ENCODE data around the gene PCMTD2.
"Not testable (repeated sequence)": the region's sequence is repeated elsewhere in the genome, so short reads cannot be mapped to it uniquely, and the experiment has no call there.

PCMTD2 gene

DNA sequence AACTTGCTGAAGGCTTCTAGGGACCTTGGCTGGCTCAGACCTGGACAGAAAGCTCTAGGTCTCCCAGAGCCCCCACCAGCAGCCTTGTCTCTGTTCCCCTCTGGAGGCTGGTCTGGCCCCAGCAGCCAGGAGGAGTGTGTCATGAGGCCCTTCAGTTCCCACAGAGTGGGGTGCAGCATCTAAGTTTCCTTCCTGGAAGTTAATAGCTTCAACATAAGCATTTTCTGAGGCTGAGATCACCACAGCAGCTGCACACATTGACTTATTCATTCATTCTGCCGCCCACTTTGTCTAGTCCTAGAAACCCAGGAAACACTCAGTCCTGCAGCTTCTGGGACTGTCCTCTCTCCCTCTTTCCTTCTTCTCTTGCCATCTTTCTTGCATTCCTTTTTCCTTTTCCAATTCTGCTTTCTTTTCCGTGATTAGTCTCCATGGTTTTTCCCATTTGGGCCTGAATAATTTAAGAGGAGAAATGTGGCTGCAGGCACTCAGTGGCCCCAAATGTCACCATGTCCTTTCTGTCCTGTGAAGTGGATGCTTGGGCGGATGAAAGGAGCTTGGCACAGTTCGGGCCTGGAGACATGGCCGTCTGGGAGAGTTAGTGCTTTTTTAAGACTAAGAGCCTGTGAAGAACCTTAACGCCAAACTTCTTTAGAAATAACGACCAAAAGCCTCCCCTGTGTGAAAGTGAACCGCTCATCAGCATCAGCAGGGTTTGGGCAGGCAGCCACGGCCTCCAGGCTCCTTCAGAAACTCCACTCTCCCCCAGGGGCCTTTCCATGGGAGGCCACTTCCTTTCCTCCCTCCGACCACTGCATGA, 31.0 kb upstream of the PCMTD2 start:
- no peak for DNase-seq

DNA sequence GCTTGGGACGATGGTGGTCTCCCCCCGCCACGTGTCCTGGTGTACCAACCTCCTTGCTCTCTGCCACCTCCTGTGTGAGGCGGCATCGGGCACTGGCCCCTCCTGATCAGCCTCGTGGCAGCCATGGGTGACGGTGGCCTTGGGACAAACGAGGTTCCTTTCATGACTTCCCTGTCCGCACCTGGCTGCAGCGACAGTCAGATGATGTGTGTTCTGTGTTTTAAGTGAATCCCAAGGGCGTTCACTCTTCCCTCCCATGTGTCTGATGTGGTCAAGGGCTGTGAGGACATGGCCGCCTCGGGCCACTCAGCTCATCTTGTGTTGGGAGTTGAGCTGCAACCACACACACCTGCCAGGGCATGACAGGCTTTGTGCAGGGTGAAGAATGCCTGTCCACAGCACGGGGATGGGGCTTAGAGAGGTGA, 30.4 kb upstream of the PCMTD2 start:
- DNase-seq = no peak

DNA sequence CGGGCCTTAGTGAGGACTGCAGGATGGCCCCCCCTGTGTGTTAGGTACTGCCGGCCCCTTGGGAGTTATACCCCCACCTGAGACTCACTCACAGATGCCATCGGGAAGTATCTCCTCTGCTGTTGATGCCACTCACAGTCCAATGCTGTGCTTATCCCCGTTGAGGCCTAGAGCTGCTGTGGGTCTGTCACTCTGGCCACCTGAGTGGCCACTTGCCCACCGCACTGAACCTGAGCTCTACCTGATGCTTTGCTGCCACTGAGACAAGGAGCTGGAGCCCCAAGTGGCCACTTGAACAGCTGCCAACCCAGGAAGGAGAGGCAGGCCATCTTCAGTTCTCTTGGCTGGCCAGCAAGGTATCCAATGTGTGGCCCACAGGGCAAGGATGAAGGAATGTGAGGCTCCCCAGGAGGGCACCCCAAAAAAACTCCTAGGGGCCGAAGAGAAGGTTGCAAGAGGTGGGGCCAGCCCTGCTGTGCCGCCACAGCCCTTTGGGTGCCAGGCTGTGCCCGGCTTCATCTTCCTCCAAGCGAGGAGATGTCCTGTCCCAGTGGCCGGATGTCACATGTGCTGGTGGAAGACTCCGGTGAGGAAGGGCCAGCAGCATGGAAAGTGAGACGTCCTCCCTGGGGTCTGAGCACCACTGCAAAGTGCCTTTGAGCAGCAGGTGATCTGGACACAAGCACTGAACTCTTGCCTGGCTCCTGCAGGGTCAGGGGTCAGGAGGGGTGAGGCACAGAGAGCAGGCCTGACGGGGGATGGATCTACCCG, 29.5 kb upstream of the PCMTD2 start:
- DNase-seq = no peak

DNA sequence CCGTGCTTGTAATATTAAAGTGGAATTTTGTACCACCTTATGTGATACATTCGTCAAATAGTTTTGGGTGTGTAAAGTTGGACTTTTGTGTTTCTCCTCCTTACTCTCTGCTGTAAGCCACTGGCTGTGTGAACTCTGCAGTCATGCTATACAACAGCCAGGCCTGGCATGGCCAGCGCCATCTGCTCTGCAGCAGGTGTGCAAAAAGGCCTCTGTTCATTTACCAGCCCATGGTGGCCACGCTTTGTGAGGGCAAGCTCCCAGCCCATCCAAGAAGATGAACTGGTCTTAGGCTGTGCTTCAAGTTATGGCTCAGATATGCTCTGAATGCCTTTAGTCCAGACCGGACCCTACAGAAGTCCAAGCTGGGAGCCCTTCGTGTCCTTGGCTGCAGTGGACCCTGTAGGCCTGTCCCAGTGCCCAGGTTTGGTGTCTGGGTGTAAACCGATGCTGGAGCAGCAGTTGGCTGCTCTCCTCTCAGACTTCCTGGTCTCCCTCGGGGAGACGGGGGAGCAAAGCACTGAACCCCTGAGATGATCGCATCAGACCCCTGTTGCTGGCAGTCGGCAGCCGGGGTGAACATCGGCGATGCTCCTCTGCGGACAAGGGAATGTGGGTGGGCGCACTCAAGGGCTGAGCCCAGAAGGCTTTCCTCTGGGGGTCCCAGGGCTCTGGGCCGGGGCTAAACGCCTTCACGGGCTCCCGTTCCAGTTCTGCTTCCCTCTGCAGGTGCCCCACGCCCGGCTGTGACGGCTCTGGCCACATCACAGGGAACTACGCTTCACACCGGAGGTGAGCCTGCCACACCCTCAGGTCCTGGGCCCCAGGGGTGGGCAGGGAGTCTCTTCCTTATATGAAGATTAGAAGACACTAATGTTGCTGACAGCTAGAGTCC, 28.6 kb upstream of the PCMTD2 start:
- peak; percentile 23 for DNase-seq

DNA sequence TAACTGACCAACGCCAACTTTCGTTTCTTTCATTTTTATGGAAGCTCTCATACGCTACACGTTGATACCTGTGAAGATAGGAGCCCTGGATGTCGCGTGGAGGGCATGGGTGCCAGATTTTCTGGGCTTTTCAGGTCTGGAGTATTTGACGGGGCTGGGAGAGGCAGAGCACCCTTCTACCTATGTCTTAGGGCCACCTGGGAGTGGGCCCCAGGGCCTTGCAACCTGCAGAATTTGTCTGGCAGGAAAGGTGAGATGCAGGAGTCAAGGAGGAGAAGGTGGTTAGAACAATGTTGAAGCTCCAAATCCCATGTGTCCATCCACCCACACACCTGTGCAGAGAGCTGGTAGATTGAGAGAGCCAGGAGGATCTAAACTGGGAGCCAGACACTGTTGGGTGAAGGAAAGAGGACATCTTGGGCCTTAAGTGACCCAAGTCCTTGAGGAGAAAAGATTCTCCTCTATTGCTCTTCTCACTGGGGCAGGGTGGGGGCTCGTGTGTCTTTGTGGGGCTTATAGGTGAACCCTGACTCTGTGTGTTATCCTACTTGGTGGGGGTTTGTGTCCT, 27.4 kb upstream of the PCMTD2 start:
- no peak for DNase-seq

DNA sequence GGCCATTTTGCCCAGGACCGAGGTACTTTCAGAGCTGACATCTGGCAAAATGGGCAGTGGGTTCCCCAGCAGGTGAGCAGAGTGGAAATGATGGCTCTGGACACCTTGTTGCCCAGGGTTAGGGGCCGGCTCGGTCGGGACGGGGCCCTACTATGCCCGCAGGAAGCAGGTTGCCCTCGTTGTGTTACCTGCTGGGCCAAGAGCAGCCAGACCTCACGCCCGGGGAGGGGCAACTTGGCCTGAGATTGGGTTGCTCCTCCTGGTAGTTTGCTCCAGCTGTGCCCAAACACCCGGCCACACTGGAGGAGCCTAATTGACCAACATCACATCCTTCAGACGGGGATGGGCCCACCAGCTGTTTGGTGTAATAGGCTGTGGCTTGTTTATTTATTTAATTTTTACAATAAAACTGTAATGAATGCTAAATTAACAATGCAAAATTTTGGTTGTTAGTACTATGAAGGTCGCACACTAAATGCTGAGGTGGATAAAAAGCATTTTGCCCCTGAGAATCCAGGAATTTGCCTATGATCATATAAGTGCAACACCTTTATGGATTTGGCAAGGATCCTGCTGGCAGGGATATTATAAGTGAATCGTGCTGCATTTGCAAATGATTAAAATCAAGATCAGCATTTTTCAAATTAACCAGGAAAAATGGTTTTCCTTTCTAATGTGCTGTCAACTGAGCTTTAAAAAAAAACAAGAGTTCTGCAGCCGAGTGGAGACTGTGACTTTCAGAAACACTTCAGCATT, 26.6 kb upstream of the PCMTD2 start:
- no peak for DNase-seq

DNA sequence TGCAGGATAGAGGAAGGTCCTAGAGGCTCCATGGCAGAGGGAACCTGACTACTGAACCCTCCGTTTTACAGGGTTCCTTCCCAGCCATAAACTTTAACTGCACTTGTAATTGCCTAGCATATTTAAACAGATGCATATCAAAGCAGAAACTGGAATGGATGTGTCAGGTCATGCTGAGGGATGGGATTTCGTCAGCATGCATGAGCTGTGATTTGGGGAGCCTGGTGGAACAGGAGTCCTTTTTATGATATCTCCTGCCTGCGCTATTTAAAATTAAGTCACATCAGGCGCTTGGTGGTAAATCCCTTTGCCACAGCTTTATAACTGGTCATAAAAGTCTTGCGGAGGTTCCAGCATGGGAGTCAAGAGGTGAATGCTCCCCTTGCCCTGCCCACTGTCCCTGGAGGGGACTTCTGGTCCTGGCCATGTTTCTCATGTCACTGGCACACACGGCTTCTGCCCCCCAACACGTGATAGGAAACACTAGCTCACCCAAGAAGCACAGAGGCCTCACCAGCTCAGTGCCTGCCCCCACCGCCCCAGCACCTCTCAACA, 26.0 kb upstream of the PCMTD2 start:
- no peak for DNase-seq

DNA sequence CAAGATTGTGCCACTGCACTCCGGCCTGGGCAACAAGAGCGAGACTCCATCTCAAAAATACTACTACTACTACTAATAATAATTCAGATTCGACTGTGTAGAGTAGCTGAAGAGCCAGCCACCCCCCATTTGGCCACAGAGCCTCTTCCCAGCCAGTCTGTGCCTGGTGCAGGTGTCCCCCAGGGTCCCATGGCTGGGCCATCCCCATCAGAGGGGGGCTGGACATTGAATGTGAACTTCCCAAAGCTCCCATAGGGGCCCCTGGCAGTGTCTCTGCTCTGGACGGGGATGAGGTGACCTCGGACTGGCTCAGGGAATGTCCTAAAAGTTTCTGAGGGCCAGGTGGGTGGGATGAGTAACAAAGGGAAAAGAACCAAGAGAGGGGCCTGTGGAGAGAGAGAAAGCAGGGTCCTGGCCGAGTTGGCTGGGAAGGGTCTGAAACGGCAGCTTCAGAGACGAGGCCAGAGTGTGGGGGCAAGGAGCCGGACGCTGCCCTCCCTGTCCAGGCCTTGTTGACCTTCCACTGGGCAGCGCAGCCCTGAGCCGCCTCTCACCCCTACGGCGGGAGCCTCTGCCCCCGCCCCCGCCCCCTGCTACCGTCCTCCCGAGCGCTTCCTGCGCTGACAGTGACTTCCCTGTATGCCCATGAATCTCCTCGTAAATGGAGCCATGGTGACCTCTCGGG, 24.9 kb upstream of the PCMTD2 start:
- DNase-seq = no peak

DNA sequence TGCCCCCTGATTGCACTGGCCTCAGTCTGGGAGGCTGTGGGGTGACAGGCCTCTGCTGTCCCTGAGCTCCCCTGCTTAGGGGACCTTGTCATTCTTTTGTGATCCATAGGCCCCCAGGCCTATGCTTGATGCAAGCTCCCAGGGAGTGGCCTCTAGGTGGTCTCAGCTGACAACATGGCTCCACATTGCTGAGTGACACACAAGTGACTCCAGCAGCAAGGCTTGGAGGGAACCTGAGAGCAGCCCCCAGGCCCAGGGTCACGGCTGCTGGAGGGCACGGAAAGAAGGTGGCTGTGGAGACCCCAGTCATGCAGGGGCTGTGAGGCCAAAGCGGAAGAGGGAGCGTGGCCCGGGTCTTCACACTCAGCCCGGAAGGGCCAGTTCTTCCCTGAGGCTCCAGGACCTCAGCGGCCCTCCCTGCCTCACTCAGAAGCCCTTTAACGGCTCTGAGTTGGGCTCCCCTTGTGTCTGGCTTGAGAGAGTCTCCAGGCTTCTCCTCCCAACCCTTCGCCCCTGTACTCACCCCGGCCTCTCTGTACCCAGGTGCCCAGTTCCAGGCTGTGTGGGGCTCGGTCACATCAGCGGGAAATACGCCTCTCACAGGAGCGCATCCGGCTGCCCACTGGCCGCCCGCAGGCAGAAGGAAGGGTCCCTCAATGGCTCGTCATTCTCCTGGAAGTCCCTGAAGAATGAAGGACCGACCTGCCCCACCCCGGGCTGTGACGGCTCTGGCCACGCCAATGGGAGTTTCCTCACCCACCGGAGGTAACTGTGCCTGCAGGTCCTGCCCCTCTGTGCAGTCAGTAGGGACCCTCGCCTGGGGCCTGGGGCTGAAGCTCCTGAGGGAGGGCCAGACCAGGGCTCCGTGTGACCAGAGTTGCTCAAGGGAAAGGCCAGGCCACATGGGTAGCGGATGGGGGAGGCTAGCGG, 23.7 kb upstream of the PCMTD2 start:
- no peak for DNase-seq

DNA sequence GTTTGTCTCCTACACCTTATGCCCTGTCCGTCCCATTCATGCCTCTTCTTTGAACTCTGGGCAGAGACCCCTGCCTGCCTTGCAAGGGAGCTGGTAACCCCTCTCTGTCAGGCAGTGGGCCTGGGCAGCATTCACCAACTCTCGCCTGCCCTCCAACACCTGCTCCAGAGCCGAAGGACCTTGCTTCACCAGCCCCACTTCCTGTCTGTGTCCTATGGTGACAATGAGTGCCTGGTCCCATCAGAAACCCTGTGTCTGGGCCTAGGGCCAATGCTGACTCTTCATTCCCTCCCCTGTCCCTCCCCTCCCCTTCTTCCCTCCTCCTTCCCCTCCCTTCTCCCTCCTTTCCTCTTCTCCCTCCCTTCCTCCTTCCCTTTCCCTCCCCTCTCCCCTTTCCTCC, 22.8 kb upstream of the PCMTD2 start:
- DNase-seq = no peak

DNA sequence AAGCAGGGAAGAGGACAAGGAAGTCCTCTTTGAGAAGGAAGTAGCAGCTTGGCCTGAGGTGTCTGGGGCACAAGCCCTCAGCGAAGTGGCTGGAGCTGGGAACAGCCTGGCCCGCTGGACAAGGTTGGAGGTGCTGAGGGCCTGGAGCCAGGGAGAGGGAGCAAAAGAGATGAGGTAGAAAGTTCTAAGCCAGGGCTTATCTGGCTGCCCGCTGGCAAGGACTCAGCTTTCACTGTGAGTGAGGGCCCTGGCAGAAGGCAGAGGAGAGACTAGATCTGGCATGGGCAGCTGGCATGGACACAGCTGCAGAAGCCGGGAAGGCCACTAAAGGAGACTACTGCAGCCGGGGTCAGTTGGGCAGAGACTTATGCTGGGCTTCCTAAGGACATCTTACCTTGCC, 21.8 kb upstream of the PCMTD2 start:
- no peak for DNase-seq

DNA sequence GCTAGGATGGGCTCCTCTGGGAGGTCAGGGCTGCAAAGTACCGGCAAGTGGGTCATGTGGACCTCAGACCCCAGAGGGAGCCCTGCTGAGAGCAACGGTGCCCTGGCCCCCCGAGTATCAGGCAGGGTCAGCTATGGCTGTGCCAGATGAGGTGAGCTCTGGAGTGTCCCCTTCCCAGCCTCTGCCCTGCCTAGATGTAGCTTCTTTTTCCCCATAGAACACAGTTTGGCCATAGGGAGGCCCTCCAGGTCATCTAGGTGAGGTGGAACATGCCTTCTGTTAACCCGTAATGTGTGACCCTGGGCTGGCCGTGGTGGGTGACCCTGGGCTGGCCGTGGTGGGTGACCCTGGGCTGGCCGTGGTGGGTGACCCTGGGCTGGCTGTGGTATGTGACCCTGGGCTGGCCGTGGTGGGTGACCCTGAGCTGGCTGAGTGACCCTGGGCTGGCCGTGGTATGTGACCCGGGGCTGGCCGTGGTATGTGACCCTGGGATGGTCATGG, 21.2 kb upstream of the PCMTD2 start:
- DNase-seq = no peak

DNA sequence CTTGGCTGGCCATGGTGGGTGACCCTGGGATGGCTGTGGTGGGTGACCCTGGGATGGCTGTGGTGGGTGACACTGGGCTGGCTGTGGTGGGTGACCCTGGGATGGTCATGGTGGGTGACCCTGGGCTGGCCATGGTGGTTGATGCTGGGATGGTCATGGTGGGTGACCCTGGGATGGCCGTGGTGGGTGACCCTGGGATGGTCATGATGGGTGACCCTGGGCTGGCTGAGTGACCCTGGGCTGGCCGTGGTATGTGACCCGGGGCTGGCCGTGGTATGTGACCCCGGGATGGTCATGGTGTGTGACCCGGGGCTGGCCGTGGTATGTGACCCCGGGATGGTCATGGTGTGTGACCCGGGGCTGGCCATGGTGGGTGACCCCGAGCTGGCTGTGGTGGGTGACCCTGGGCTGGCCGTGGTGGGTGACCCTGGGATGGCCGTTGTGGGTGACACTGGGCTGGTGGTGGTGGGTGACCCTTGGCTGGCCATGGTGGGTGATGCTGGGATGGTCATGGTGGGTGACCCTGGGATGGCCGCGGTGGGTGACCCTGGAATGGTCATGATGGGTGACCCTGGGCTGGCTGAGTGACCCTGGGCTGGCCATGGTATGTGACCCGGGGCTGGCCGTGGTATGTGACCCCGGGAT, 20.5 kb upstream of the PCMTD2 start:
- not testable (repeated sequence) for DNase-seq

DNA sequence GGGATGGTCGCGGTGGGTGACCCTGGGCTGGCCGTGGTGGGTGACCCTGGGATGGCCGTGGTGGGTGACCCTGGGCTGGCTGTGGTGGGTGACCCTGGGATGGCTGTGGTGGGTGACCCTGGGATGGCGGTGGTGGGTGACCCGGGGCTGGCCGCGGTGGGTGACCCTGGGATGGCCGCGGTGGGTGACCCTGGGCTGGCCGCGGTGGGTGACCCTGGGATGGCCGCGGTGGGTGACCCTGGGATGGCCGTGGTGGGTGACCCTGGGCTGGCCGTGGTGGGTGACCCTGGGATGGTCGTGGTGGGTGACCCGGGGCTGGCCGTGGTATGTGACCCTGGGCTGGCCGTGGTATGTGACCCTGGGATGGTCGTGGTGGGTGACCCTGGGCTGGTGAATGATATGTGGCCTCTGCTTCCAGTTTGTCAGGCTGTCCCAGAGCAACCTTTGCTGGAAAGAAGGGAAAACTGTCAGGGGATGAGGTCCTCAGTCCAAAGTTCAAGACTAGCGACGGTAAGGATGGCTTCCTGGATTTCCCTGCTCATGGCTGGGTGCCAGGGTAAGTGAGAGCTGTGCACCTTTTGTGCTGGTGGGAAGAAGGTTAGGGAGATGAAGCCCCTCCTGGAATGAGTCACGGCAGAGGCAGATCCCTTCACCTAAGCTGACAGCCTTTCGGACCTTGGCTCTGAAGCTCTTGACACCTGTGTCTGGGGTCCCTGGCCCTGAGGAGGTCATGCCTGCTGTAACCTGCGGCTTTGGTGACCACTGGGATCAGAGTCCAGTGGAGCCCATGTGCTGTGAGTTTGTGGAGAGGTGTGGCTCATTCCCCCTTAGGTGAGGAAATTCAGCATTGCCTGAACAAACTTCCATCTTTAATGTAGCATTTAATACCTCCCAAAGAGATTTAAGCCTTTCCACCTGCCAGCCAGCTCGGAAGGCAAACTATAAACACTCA, 19.1 kb upstream of the PCMTD2 start:
- DNase-seq = no peak

DNA sequence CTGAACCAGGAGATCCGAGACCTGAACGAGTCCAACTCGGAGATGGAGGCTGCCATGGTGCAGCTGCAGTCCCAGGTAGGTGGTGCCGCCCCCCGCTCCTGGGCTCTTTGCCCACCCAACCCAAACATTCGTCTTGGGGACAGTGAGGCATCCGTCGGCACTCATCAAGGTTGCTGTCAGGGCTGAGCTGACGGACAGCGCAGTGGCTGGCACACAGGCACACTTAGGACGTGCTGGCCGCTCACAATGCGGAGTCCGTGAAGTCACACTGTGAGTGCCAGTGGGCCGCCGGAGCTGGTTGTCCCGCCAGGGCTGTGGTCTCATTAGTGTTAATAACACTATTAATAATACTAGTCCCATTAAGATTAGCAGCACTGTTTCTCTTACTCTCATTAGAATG, 18.2 kb upstream of the PCMTD2 start:
- no peak for DNase-seq

DNA sequence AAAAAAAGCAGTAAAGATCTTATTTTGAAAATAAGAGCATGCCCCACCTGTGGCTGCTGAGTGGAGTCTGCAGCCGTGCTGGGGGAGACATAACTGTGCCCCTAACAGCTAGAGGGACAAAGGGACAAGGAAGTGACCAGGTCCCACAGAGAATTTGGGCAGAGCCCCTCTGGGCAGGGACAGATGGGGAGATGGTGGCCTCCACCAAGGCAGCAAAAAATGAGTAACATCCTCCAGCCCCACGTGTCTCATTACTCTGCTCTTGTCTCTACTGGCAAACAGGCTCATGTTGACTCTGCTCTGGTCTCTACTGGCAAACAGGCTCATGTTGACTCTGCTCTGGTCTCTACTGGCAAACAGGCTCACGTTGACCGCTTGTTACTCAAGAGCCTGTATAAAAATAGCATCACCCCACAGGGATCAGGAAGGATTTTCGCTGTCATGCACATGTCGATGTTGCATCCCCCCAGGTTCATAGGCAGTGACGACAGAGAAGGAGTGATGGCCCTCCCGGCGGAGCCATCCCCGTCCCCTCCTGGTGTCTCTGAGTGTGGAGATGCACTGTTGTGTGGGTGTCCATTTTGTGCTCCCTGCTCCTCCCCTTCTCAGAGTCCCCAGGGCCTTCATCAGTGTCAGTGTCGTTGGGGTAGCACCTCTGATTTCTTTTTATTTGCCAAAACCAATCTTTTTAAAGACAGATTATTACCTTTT, 17.3 kb upstream of the PCMTD2 start:
- no peak for DNase-seq

DNA sequence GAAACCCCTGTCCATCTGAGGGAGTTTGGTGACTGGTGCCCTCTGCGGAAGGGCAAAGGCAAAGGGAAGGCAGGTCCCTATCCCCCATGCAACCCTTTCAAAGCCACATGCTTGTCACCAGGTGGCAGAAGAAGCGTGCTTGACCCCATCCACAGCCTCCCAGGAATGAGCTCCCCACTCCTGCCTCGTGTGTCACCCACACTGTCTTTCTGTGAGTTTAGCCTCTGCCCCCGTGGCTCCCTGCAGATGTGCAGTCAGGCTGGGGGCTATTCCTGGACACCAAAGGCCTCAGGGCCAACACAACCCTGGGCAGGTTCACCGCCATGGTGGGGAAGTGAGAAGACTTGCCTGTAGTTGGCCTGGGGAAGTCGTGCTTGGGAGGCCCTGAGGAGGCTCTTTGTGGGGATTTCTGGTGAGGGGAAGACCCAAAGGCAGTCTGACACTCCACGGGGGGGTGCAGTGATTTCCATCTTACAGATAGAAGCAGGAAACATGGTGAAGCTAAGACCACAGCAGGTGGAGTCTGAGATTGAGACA, 16.6 kb upstream of the PCMTD2 start:
- no peak for DNase-seq
